ENCODE results near the gene AXIN1.
A peak's percentile ranks its signal among the peaks of the same experiment; 100 is the strongest.
"Not testable (repeated sequence)": the region's sequence is repeated elsewhere in the genome, so short reads cannot be mapped to it uniquely, and the experiment has no call there.

Gene AXIN1

GRCh38 chr16:280552-280951 lies 72.0 kb downstream of the AXIN1 start, which contains the start of gene ARHGDIG:
ARHGDIG (plus strand) TSS chr16:280591; CDS start chr16:280681, 90 bp downstream.
- DNase-seq: peak in 1 of 3 donors; percentile 22

GRCh38 chr16:280005-280460 lies 72.5 kb downstream of the AXIN1 start:
- DNase-seq: no peak

GRCh38 chr16:279531-279930 lies 73.0 kb downstream of the AXIN1 start:
- no peak for DNase-seq

GRCh38 chr16:278863-279366 lies 73.6 kb downstream of the AXIN1 start:
- no peak for DNase-seq

GRCh38 chr16:276426-277077 lies 76.0 kb downstream of the AXIN1 start:
- no peak for DNase-seq

- peak in 1 of 3 donors; percentile 36 for DNase-seq
Observed at GRCh38 chr16:275786-276232, 76.7 kb downstream of the AXIN1 start, which contains the start of gene RGS11. RGS11 (minus strand) TSS chr16:275944; CDS start chr16:275911, 33 bp downstream.

- DNase-seq: peak in 1 of 3 donors; percentile 26
Observed at GRCh38 chr16:275041-275641, 77.4 kb downstream of the AXIN1 start.

- no peak for DNase-seq
Observed at GRCh38 chr16:273547-274421, 78.7 kb downstream of the AXIN1 start.

GRCh38 chr16:272633-273546 lies 79.6 kb downstream of the AXIN1 start:
- DNase-seq: no peak

- no peak for DNase-seq
Observed at GRCh38 chr16:270381-271255, 81.9 kb downstream of the AXIN1 start.

- DNase-seq: no peak
Observed at GRCh38 chr16:269061-269796, 83.3 kb downstream of the AXIN1 start.

GRCh38 chr16:268141-269053 lies 84.1 kb downstream of the AXIN1 start:
- no peak for DNase-seq

- DNase-seq: not testable (repeated sequence)
Observed at GRCh38 chr16:267562-267961, 85.0 kb downstream of the AXIN1 start.

GRCh38 chr16:266258-267164 lies 86.0 kb downstream of the AXIN1 start:
- no peak for DNase-seq

GRCh38 chr16:265711-266110 lies 86.8 kb downstream of the AXIN1 start:
- no peak for DNase-seq

- DNase-seq: no peak
Observed at GRCh38 chr16:265002-265529, 87.5 kb downstream of the AXIN1 start.

- no peak for DNase-seq
Observed at GRCh38 chr16:264440-264951, 88.0 kb downstream of the AXIN1 start.

Data from suppressor macrophage treated with lipopolysaccharide for 1 hour (primary cell).